K562 (cell line): ENCODE data around the gene MYO3B. TPM values are rescaled to one million over a fixed set of nuclear protein-coding genes. Genes with fewer than 3 reads are reported as not detected.

Experiments used
- ATAC-seq: fragments of 200-7000 bp; cut with Tn5 transposase; 3 replicates; pipeline ENCODE4 v1.9.1; 2020; ENCODE audit warnings: moderate library complexity
- BruUV-seq: library from RNA; stranded (reverse); fragments of 400-500 nt; replicated peaks from 2 replicates; lab custom pipeline; 2021; lab: Mats Ljungman, UMichigan
- CTCF ChIA-PET: fragments of 300-600 bp; formaldehyde crosslinking; extraction: SDS; loops from one replicate; lab custom pipeline; 2021; ENCODE audit warnings: low intra/inter-chr PET ratio; lab: Yijun Ruan, JAX
- POLR2A ChIA-PET: fragments of 300-600, 350-650 bp; sonication (Branson Sonifier 250); formaldehyde crosslinking; extraction: SDS; loops from one replicate; lab custom pipeline; 2021; ENCODE audit warnings: antibody characterized with exemption, inconsistent platforms; lab: Yijun Ruan, JAX
- DNase-seq, 4 experiments: peaks; one replicate each; pipeline versions ENCODE4 v3.0.0 to v3.0.0-alpha.2; 2011 to 2018; ENCODE audit warnings: low spot score in 3 of 4, mixed read lengths in 3 of 4; ENCODE audit errors: extremely low read depth in 1 of 4
- FAIRE-seq: peaks from 2 replicates; lab custom pipeline; 2011; peaks lifted over from hg19 to GRCh38; lab: Jason Lieb, UNC
- H2AFZ ChIP-seq: 2 replicates; pipeline ENCODE4 v1.6.0; 2011; ENCODE audit warnings: low read depth, low read length, control low read depth, inconsistent platforms
- H3K27ac ChIP-seq: fragments of 200-600 bp; 3 replicates; pipeline ENCODE4 v1.8.0; 2011; ENCODE audit warnings: low read depth, mild to moderate bottlenecking, control low read depth, inconsistent platforms, low read length, moderate library complexity, mixed read lengths; ENCODE audit errors: extremely low read depth
- H3K27me3 ChIP-seq, 2 experiments: fragments of 300-600 bp in 1 of 2; 2 replicates in 1 of 2; 3 replicates in 1 of 2; pipeline versions ENCODE4 v1.6.0 to v1.8.0; 2011; ENCODE audit warnings: inconsistent platforms in 2 of 2, low read length in 2 of 2, mild to moderate bottlenecking in 1 of 2, mixed read lengths in 1 of 2, moderate library complexity in 1 of 2; ENCODE audit not compliant: control insufficient read depth in 2 of 2, insufficient read depth in 2 of 2
- H3K36me3 ChIP-seq: fragments of 300-600 bp; 3 replicates; pipeline ENCODE4 v1.8.0; 2011; ENCODE audit warnings: mild to moderate bottlenecking, low read length, inconsistent platforms; ENCODE audit not compliant: control insufficient read depth, insufficient read depth
- H3K4me1 ChIP-seq, 2 experiments: fragments of 200-600 bp in 1 of 2; replicated peaks in 1 of 2; 2 replicates in 1 of 2; 3 replicates in 1 of 2; pipeline versions ENCODE4 v1.5.1 to v1.8.0; 2011; ENCODE audit warnings: inconsistent platforms in 2 of 2, low read length in 2 of 2, mild to moderate bottlenecking in 1 of 2, mixed read lengths in 1 of 2, moderate library complexity in 1 of 2; ENCODE audit not compliant: control insufficient read depth in 2 of 2, insufficient read depth in 2 of 2
- H3K4me2 ChIP-seq: 2 replicates; pipeline ENCODE4 v1.6.1; 2011; ENCODE audit warnings: low read length, control low read depth, inconsistent platforms, mixed read lengths; ENCODE audit not compliant: insufficient read depth
- H3K4me3 ChIP-seq: fragments of 200-600 bp; sonication (generic), shearing (Covaris generic); 2 replicates; pipeline ENCODE4 v1.5.1; 2016; ENCODE audit warnings: control low read depth, inconsistent platforms
- H3K79me2 ChIP-seq: fragments of 200-600 bp; 3 replicates; pipeline ENCODE4 v1.8.0; 2011; ENCODE audit warnings: low read length, inconsistent platforms; ENCODE audit not compliant: control insufficient read depth, insufficient read depth
- H3K9ac ChIP-seq, 2 experiments: 2 replicates each; pipeline versions ENCODE4 v1.6.0 to v1.6.1; 2011; ENCODE audit warnings: low read depth in 2 of 2, low read length in 2 of 2, control low read depth in 1 of 2, inconsistent platforms in 1 of 2, mild to moderate bottlenecking in 1 of 2, mixed read lengths in 1 of 2; ENCODE audit not compliant: insufficient read depth in 1 of 2
- H3K9me1 ChIP-seq: one replicate; pipeline ENCODE4 v1.6.0; 2011; ENCODE audit warnings: inconsistent platforms, mild to moderate bottlenecking, low read length, moderate library complexity; ENCODE audit not compliant: control insufficient read depth, insufficient read depth
- H3K9me3 ChIP-seq: replicated peaks from 2 replicates; pipeline ENCODE4 v1.5.1; 2011; ENCODE audit warnings: low read depth, low read length, inconsistent platforms; ENCODE audit not compliant: control insufficient read depth, insufficient read depth
- H4K20me1 ChIP-seq: replicated peaks from 2 replicates; pipeline ENCODE4 v1.6.1; 2011; ENCODE audit warnings: low read length, inconsistent platforms, mixed read lengths; ENCODE audit not compliant: control insufficient read depth, insufficient read depth
- HEY1 ChIP-seq: fragments of 250-450 bp; sonication (Bioruptor Pico); IDR thresholded peaks from 2 replicates; pipeline ENCODE4 v1.5.0; 2020; ENCODE audit warnings: mild to moderate bottlenecking, moderate library complexity, borderline replicate concordance
- PRMT5 ChIP-seq: sonication (generic); formaldehyde crosslinking; IDR thresholded peaks from 2 replicates; pipeline ENCODE4 v1.5.0; 2020; ENCODE audit warnings: missing genetic modification reagents
- ZNF384 ChIP-seq: IDR thresholded peaks from 2 replicates; pipeline ENCODE4 v1.6.1; 2012; ENCODE audit warnings: low read depth, low read length, improper control_type of control experiment
- WGBS: fragments of 100-300 bp; shearing (Covaris generic); methylation state at CpG from one replicate; pipeline ENCODE4 v1.1.6; 2016; ENCODE audit warnings: low coverage, mixed read lengths; ENCODE audit not compliant: insufficient coverage; ENCODE audit errors: missing lambda C conversion rate; 5-methylcytosine and 5-hydroxymethylcytosine counted together
- in situ Hi-C: fragments of 300-500 bp; cut with MboI; formaldehyde crosslinking; loops from 4 replicates; pipeline ENCODE4 v1.15.0; 2018; ENCODE audit warnings: inconsistent platforms, mixed read lengths
- intact Hi-C: fragments of 100-400 bp; cut with micrococcal nuclease; formaldehyde crosslinking; loops from 2 replicates; pipeline ENCODE4 v1.14.2; 2022
- polyA plus RNA-seq, 8 experiments: library from polyadenylated mRNA; depleted of rRNA in 4 of 8; stranded (reverse) in 5 of 8; unstranded in 3 of 8; fragments of >200 nt; fragmentation: Nextera tagmentation in 2 of 8; fragmentation: Illumina TruSeq in 1 of 8; extraction: Ambion mirVana in 2 of 8; extraction: Trizol in 1 of 8; gene quantifications; 2 replicates each; pipeline versions ENCODE4 v1.2.1 to v1.2.3, GENCODE V29; 2011 to 2014; ENCODE audit warnings: inconsistent platforms in 1 of 8, missing spikeins in 1 of 8
- total RNA-seq, 7 experiments: library from RNA; depleted of rRNA in 6 of 7; stranded (reverse); fragments of >200 nt in 6 of 7; fragmentation: Illumina TruSeq in 2 of 7; extraction: Trizol in 2 of 7; gene quantifications; 2 replicates each; pipeline versions ENCODE4 v1.2.1 to v1.2.3, GENCODE V29; 2011 to 2021; ENCODE audit warnings: low replicate concordance in 1 of 7
- TF ChIP-seq, protein P1 (sequence below): sonication (generic); formaldehyde crosslinking; IDR thresholded peaks from 2 replicates; pipeline ENCODE4 v1.8.1; 2023; ENCODE audit warnings: missing genetic modification reagents, mild to moderate bottlenecking, borderline replicate concordance
- TF ChIP-seq, protein P2 (sequence below): sonication (generic); formaldehyde crosslinking; IDR thresholded peaks from 2 replicates; pipeline ENCODE4 v1.8.0; 2023; ENCODE audit warnings: missing genetic modification reagents, mild to moderate bottlenecking, borderline replicate concordance

The MYO3B gene
- total and polyA plus RNA-seq, 9 of the 15 experiments (the other 6 are each of a cell fraction or from before 2014, with no cell fraction given): 2.7 to 6.5 (median 3.6) TPM

DNA sequence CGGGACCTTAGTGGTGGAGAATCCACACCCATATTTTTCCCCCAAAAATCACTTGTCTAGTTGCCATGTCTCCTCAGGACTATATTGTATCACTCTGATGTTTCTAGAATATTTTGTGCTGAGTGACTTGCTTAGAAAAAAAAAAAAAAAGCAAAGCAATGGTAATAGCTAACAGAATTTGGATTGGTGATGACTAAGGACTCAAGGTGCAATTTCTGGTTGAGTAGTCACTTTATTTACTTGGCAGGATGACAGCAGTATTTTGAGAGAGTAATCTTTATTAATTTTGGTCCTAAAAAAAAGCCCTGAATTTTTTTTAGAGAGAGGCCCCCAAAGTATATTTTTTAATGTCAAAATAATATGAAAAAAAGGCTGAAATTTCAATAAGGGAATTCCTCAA, 32.8 kb upstream of the MYO3B start:
- Histone ChIP-seq H3K9me1 (no peaks in the 10 kb centered on the region), H3K36me3 (no peaks in the 10 kb centered on the region), H4K20me1 (no peaks in the 10 kb centered on the region), H3K4me2 (no peak overlapping the region), H3K79me2 (no peaks in the 10 kb centered on the region), H3K9me3 (no peaks in the 10 kb centered on the region), H3K9ac (no peak overlapping the region), H2AFZ (no peak overlapping the region), H3K4me1 (peaks cover 23 to 31% of the 10 kb centered on the region in 2 experiments; a peak in 4 of 5 replicates), H3K27ac (no peak overlapping the region), H3K27me3 (no peaks in the 10 kb centered on the region), H3K4me3 (no peak overlapping the region)
- CTCF ChIA-PET: no interaction called here
- FAIRE-seq (no peak), DNase-seq (no peak), ATAC-seq (no peak)
- intact Hi-C loops (no loop called here), in situ Hi-C loops (no loop called here)
- POLR2A ChIA-PET: interaction anchor here (1.0 to 1.7 kb wide), 3 partner anchors 11 to 16 kb away, joined by 3 to 10 read pairs (median 3); no protein-coding TSS in a partner anchor
- 73% methylated on average over 1 of the region's 1 CpG for WGBS
- TF ChIP-seq ZNF384: peak; percentile 49; the same call in 1 of the 2 replicates
- no peak for TF ChIP-seq HEY1
- TF ChIP-seq PRMT5 (CRISPR knock-in tag): no peak
- TF ChIP-seq, protein P1, sequence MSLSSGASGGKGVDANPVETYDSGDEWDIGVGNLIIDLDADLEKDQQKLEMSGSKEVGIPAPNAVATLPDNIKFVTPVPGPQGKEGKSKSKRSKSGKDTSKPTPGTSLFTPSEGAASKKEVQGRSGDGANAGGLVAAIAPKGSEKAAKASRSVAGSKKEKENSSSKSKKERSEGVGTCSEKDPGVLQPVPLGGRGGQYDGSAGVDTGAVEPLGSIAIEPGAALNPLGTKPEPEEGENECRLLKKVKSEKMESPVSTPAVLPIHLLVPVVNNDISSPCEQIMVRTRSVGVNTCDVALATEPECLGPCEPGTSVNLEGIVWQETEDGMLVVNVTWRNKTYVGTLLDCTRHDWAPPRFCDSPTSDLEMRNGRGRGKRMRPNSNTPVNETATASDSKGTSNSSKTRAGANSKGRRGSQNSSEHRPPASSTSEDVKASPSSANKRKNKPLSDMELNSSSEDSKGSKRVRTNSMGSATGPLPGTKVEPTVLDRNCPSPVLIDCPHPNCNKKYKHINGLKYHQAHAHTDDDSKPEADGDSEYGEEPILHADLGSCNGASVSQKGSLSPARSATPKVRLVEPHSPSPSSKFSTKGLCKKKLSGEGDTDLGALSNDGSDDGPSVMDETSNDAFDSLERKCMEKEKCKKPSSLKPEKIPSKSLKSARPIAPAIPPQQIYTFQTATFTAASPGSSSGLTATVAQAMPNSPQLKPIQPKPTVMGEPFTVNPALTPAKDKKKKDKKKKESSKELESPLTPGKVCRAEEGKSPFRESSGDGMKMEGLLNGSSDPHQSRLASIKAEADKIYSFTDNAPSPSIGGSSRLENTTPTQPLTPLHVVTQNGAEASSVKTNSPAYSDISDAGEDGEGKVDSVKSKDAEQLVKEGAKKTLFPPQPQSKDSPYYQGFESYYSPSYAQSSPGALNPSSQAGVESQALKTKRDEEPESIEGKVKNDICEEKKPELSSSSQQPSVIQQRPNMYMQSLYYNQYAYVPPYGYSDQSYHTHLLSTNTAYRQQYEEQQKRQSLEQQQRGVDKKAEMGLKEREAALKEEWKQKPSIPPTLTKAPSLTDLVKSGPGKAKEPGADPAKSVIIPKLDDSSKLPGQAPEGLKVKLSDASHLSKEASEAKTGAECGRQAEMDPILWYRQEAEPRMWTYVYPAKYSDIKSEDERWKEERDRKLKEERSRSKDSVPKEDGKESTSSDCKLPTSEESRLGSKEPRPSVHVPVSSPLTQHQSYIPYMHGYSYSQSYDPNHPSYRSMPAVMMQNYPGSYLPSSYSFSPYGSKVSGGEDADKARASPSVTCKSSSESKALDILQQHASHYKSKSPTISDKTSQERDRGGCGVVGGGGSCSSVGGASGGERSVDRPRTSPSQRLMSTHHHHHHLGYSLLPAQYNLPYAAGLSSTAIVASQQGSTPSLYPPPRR (CRISPR knock-in tag): no peak
- TF ChIP-seq, protein P2, sequence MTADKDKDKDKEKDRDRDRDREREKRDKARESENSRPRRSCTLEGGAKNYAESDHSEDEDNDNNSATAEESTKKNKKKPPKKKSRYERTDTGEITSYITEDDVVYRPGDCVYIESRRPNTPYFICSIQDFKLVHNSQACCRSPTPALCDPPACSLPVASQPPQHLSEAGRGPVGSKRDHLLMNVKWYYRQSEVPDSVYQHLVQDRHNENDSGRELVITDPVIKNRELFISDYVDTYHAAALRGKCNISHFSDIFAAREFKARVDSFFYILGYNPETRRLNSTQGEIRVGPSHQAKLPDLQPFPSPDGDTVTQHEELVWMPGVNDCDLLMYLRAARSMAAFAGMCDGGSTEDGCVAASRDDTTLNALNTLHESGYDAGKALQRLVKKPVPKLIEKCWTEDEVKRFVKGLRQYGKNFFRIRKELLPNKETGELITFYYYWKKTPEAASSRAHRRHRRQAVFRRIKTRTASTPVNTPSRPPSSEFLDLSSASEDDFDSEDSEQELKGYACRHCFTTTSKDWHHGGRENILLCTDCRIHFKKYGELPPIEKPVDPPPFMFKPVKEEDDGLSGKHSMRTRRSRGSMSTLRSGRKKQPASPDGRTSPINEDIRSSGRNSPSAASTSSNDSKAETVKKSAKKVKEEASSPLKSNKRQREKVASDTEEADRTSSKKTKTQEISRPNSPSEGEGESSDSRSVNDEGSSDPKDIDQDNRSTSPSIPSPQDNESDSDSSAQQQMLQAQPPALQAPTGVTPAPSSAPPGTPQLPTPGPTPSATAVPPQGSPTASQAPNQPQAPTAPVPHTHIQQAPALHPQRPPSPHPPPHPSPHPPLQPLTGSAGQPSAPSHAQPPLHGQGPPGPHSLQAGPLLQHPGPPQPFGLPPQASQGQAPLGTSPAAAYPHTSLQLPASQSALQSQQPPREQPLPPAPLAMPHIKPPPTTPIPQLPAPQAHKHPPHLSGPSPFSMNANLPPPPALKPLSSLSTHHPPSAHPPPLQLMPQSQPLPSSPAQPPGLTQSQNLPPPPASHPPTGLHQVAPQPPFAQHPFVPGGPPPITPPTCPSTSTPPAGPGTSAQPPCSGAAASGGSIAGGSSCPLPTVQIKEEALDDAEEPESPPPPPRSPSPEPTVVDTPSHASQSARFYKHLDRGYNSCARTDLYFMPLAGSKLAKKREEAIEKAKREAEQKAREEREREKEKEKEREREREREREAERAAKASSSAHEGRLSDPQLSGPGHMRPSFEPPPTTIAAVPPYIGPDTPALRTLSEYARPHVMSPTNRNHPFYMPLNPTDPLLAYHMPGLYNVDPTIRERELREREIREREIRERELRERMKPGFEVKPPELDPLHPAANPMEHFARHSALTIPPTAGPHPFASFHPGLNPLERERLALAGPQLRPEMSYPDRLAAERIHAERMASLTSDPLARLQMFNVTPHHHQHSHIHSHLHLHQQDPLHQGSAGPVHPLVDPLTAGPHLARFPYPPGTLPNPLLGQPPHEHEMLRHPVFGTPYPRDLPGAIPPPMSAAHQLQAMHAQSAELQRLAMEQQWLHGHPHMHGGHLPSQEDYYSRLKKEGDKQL (CRISPR knock-in tag): no peak
- no TSS peak for BruUV-seq
